22Rv1 (cell line): ENCODE data around the gene CAMK1D.

Source experiments
- CTCF ChIP-seq: fragments of 450-650 bp; IDR thresholded peaks from 2 replicates; pipeline ENCODE4 v1.5.1; 2017; ENCODE audit warnings: mild to moderate bottlenecking
- ZFX ChIP-seq: fragments of 450-650 bp; IDR thresholded peaks from 2 replicates; pipeline ENCODE4 v1.6.1; 2017; ENCODE audit warnings: antibody characterized with exemption, borderline replicate concordance

GRCh38 chr10:12538491-12538995 lies 189.2 kb downstream of the CAMK1D start:
- no peak for TF ChIP-seq CTCF
- no peak for TF ChIP-seq ZFX
